ENCODE results near the gene SLC29A1.
A peak's percentile ranks its signal among the peaks of the same experiment; 100 is the strongest.

SLC29A1 gene

GRCh38 chr6:44260451-44261297 lies 37.3 kb downstream of the SLC29A1 start:
- H3K9me3 Mint-ChIP-seq: no peaks in the 10 kb centered on the region
- H3K4me3 Mint-ChIP-seq: peak overlapping the region; percentile 1
- H3K4me1 Mint-ChIP-seq: peaks cover 72% of the 10 kb centered on the region
- no peak for DNase-seq (ENCODE audit: low spot score in 2 of 2)
- ATAC-seq: no peak
- H3K36me3 Mint-ChIP-seq: peaks cover 80% of the 10 kb centered on the region
- H3K27ac Mint-ChIP-seq: peak overlapping the region; percentile 40

GRCh38 chr6:44261581-44261980 lies 38.2 kb downstream of the SLC29A1 start:
- Mint-ChIP-seq H3K27ac (peak overlapping the region; percentile 98), H3K4me3 (peak overlapping the region; percentile 98), H3K36me3 (peaks cover 79% of the 10 kb centered on the region), H3K9me3 (no peaks in the 10 kb centered on the region), H3K4me1 (peaks cover 70% of the 10 kb centered on the region)
- ATAC-seq (no peak), DNase-seq (ENCODE audit: low spot score in 2 of 2) (no peak)

DNA sequence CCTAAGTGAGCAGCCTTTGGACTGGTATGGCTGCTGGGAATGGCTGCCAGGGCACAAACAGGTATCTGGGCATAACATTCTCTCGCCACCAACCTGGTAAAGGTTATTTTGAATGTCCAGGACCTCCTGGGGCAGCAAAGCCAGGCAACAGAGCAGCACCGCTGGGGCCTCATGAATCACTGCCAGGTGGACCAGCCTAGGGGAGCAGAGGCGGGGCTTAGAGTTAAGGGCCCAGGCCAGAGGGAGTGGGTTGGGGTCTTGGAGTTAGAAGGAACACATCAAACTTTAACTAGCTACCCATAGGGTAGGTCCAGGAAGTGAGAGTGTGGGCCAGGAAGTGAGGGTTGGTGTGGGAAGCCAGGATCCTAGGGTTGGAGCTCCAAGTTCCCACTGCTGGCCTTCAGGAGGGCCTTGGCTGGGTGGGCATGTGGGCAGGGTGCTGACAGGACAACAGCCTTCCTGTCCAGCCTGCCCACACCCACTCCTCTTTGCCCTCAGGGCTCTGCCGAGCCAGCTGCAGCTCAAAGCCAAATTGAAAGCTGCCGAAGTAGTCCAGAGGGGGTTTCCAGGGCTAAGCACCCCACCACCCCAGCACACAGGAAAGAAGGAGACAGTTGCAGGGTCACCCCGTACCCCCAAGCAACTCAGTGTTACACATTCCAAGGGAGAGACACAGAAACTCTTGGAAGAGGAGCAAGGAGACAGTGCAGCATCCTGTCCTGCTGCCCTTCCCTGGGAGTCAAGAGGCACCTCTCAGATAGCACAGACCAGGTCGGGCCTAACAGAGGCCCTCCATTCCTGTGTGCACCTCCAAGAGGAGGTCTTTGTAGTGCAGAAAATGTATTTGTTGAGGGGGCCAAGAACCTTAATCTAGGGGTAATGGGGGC lies 39.3 kb downstream of the SLC29A1 start:
- Mint-ChIP-seq H3K4me1 (peaks cover 71% of the 10 kb centered on the region), H3K36me3 (peaks cover 76% of the 10 kb centered on the region), H3K9me3 (no peaks in the 10 kb centered on the region), H3K4me3 (peak overlapping the region; percentile 98), H3K27ac (peak overlapping the region; percentile 98)
- ATAC-seq: peak; percentile 1
- no peak for DNase-seq (ENCODE audit: low spot score in 2 of 2)

GRCh38 chr6:44263354-44264100 lies 40.1 kb downstream of the SLC29A1 start:
- Mint-ChIP-seq H3K4me3 (peak overlapping the region; percentile 98), H3K36me3 (peaks cover 68% of the 10 kb centered on the region), H3K27ac (peak overlapping the region; percentile 98), H3K9me3 (no peaks in the 10 kb centered on the region), H3K4me1 (peaks cover 63% of the 10 kb centered on the region)
- peak in 1 of 2 donors; percentile 76 for DNase-seq (ENCODE audit: low spot score in 2 of 2)
- ATAC-seq: peak; percentile 52

DNA sequence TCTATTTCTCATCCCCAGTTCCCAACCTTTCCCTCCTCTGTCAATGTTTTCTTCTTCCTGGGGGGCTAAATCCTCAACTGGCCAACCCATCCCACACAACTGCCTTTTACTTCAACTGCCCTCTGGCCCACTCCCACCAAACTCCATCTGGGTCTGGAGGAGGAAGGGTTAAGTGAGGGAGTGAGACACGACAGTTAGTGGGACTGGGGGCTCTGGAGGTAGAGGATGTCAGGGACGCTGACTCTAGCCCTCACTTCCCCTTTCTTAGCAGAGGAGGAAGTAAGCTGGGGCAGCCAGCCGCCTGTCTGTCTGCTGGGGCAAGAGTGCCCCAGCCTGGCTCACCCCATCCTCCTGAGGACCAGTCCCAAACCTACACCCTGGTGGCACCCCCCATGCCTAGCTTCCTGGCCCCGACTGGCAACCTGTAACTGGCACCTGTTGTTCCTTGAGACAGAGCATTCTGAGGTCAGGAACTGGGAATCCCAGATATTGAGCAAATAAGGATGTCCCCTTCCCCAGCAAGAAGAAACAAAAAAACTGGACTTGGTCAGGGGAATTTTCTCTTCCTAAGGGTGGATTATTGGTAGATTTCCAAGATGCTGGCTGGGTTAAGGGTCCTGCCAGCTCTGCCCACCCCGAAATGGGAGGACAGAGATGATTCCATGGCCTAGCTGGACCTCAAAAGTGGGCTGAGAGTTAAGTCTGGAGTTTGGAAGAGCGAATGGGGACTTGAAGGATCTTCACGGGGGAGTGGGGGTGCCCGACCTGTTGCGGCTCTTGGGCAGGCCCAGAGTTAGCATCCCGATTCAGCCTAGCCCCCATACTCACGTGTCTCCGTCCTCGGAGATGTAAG lies 41.0 kb downstream of the SLC29A1 start:
- Mint-ChIP-seq H3K27ac (peak overlapping the region; percentile 98), H3K36me3 (peaks cover 59% of the 10 kb centered on the region), H3K9me3 (no peaks in the 10 kb centered on the region), H3K4me3 (peak overlapping the region; percentile 98), H3K4me1 (peaks cover 61% of the 10 kb centered on the region)
- peak; percentile 48 for ATAC-seq
- DNase-seq (ENCODE audit: low spot score in 2 of 2): peak in 1 of 2 donors; percentile 71

DNA sequence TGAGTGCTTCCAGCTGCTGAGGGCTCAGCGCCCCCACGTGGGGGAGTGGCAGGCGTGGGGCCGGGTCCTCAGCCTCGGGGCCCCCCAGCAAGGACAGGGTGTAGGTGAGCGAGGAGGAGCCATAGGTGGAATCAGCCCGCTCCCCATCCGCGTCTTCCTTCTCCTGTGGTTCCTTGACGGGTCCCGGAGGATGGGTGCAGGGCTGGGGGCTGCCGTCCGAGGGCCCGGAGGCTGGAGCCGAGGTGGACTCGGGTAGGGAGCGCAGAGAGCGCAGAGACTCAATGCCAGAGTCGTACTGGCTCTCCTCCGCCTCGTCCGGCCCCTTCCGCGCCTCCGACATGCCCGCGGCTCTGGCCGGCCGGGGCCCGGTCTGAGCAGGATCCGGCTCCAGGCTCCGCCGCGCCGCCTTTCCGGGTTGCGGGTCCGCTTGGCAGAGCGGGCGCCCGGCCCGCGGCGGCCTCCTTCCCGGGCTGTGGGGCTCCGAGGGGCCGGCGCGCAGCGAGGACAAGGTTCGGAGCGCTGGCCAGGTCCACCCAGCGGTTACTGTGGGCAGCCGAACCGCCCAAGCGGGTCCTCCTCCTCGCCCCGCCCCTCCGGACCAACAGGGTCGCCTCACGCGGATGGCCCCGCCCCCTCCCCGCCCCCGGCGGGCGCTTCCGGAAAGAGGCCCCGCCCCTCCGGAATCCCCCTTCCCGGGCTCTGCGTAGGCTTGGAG lies 41.8 kb downstream of the SLC29A1 start, which contains the start of gene NFKBIE:
Gene NFKBIE, minus strand, starts transcription at position 545 of the 715 bp plus-strand sequence. Its CDS starts 205 bp downstream, at position 340.
- H3K4me3 Mint-ChIP-seq: peak within 1 kb of the TSS; percentile 98
- peak within 1 kb of the TSS; percentile 98 for H3K27ac Mint-ChIP-seq
- peak; percentile 96 to 98 for DNase-seq (ENCODE audit: low spot score in 2 of 2)
- ATAC-seq: peak; percentile 69
- H3K9me3 Mint-ChIP-seq: no peaks in the 10 kb centered on the region
- H3K4me1 Mint-ChIP-seq: peaks cover 69% of the 10 kb centered on the region
- H3K36me3 Mint-ChIP-seq: peaks cover 51% of the 10 kb centered on the region

GRCh38 chr6:44265722-44266233 lies 42.4 kb downstream of the SLC29A1 start:
- DNase-seq (ENCODE audit: low spot score in 2 of 2): no peak
- H3K36me3 Mint-ChIP-seq: peaks cover 45% of the 10 kb centered on the region
- peaks cover 67% of the 10 kb centered on the region for H3K4me1 Mint-ChIP-seq

GRCh38 chr6:44266347-44266746 lies 43.0 kb downstream of the SLC29A1 start:
- Mint-ChIP-seq H3K27ac (peak overlapping the region; percentile 98), H3K9me3 (no peaks in the 10 kb centered on the region), H3K4me1 (peaks cover 65% of the 10 kb centered on the region), H3K4me3 (peak overlapping the region; percentile 98), H3K36me3 (peaks cover 39% of the 10 kb centered on the region)
- no peak for ATAC-seq
- DNase-seq (ENCODE audit: low spot score in 2 of 2): no peak

More at GRCh38 chr6:44265722-44266233, 42.4 kb downstream of the SLC29A1 start:
- no peaks in the 10 kb centered on the region for H3K9me3 Mint-ChIP-seq
- H3K27ac Mint-ChIP-seq: peak overlapping the region; percentile 98
- peak overlapping the region; percentile 98 for H3K4me3 Mint-ChIP-seq
- ATAC-seq: no peak

DNA sequence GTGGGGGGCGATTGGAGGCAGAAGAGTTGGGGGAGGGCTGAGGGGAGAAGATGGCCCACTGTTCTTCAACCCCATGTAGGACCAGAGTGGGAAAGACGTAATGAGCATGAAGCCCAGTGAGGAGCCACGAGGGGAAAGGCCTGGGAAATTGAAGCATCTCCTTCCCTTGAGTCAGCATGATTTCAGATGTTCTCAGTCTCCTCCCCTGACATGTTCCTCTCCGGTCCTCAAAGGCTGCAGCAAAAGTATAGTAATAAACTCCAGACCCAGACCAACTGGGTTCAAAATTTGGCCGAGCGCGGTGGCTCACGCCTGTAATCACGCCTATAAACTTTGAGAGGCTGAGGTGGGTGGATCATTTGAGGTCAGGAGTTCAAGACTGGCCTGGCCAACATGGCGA lies 43.9 kb downstream of the SLC29A1 start:
- peaks cover 30% of the 10 kb centered on the region for H3K36me3 Mint-ChIP-seq
- DNase-seq (ENCODE audit: low spot score in 2 of 2) (no peak), ATAC-seq (no peak)
- no peak overlapping the region for H3K27ac Mint-ChIP-seq
- H3K9me3 Mint-ChIP-seq: no peaks in the 10 kb centered on the region
- H3K4me3 Mint-ChIP-seq: no peak overlapping the region
- H3K4me1 Mint-ChIP-seq: peaks cover 57% of the 10 kb centered on the region

- no peak overlapping the region for H3K4me3 Mint-ChIP-seq
- peak; percentile 54 to 83 for DNase-seq (ENCODE audit: low spot score in 2 of 2)
These were observed 44.8 kb downstream of the SLC29A1 start for GRCh38 chr6:44268095-44268628.

GRCh38 chr6:44269178-44269920 lies 46.0 kb downstream of the SLC29A1 start:
- DNase-seq (ENCODE audit: low spot score in 2 of 2): no peak
- H3K27ac Mint-ChIP-seq: no peak overlapping the region

More at GRCh38 chr6:44268095-44268628, 44.8 kb downstream of the SLC29A1 start:
- H3K27ac Mint-ChIP-seq: no peak overlapping the region
- H3K9me3 Mint-ChIP-seq: no peaks in the 10 kb centered on the region
- H3K4me1 Mint-ChIP-seq: peaks cover 48% of the 10 kb centered on the region
- no peak for ATAC-seq
- H3K36me3 Mint-ChIP-seq: peaks cover 23% of the 10 kb centered on the region

DNA sequence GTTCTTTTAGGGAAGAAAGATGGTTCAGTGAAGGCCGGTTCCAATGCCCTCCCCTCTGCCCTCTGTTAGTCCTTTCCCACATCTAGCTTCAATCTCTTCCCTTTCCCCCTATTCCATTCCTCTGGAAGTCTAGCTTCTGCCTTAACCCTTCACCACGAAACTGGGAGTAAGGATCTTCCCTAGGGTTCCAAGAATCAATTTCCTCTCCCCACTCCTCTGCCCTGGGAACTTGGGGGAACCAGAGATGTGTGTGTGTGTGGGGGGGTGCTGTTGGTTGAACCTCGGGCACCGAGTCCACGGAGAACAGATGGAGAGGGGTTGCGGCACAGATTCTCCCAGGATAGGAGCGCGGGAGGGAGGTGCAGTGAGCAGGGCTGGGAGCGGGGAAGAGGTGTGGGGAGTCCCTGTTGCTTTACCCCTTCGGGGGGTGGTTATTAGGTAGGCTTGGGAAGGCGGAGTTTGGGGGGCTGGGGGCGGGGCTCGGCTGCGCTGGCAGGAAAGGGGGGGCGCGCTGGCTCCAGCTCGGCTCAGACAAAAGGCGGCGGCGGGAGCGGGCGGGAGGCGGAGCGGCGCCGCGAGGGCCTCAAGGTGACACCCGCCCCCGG lies 46.6 kb downstream of the SLC29A1 start, which contains the start of gene TMEM151B:
Gene TMEM151B, plus strand, starts transcription at position 530 of the 605 bp plus-strand sequence. CDS start 293 bp downstream, outside the sequence.
- no peaks in the 10 kb centered on the region for H3K9me3 Mint-ChIP-seq
- DNase-seq (ENCODE audit: low spot score in 2 of 2) (no peak), ATAC-seq (no peak)
- peaks cover 32% of the 10 kb centered on the region for H3K4me1 Mint-ChIP-seq
- peaks cover 18% of the 10 kb centered on the region for H3K36me3 Mint-ChIP-seq
- no peak within 1 kb of the TSS for H3K27ac Mint-ChIP-seq
- peak within 1 kb of the TSS; percentile 66 for H3K4me3 Mint-ChIP-seq

More at GRCh38 chr6:44269178-44269920, 46.0 kb downstream of the SLC29A1 start:
- Mint-ChIP-seq H3K4me1 (peaks cover 36% of the 10 kb centered on the region), H3K36me3 (peaks cover 21% of the 10 kb centered on the region), H3K4me3 (peak overlapping the region; percentile 66), H3K9me3 (no peaks in the 10 kb centered on the region)
- peak; percentile 62 for ATAC-seq
